Type B pancreatic cell (in vitro differentiated cells): ENCODE measurements around the gene PRLR. TPM values are rescaled to one million over a fixed set of nuclear protein-coding genes. Genes with fewer than 3 reads are reported as not detected.

Experiments
- DNase-seq: peaks from one replicate; pipeline ENCODE4 v3.0.0; 2021; ENCODE audit warnings: mixed read lengths; ENCODE audit not compliant: unreplicated experiment; ENCODE audit errors: extremely low spot score
- H3K27ac Mint-ChIP-seq: 2 replicates; pipeline ENCODE4 v1.8.0; 2021; ENCODE audit warnings: mild to moderate bottlenecking, mixed read lengths
- H3K27me3 Mint-ChIP-seq: 2 replicates; pipeline ENCODE4 v1.8.0; 2021; ENCODE audit warnings: mixed read lengths
- H3K36me3 Mint-ChIP-seq: 2 replicates; pipeline ENCODE4 v1.8.0; 2021; ENCODE audit warnings: mixed read lengths
- H3K4me1 Mint-ChIP-seq: one replicate; pipeline ENCODE4 v1.8.0; 2021; ENCODE audit warnings: mixed read lengths; ENCODE audit not compliant: unreplicated experiment
- H3K4me3 Mint-ChIP-seq: 2 replicates; pipeline ENCODE4 v1.8.0; 2021; ENCODE audit warnings: mild to moderate bottlenecking, mixed read lengths
- H3K9me3 Mint-ChIP-seq: 2 replicates; pipeline ENCODE4 v1.8.0; 2021; ENCODE audit warnings: mixed read lengths
- total RNA-seq: library from RNA; stranded (reverse); gene quantifications from 2 replicates; pipeline ENCODE4 v1.2.1, GENCODE V29; 2021; ENCODE audit warnings: low replicate concordance
- TF ChIP-seq, protein P1 (sequence below): fragments of 200-600 bp; sonication (generic); conservative IDR thresholded peaks from 2 replicates; pipeline ENCODE4 v1.5.0; 2021; ENCODE audit warnings: antibody characterized with exemption, mild to moderate bottlenecking

PRLR gene
- total RNA-seq, 1 donor from 2014 or later = 6.7 TPM

DNA sequence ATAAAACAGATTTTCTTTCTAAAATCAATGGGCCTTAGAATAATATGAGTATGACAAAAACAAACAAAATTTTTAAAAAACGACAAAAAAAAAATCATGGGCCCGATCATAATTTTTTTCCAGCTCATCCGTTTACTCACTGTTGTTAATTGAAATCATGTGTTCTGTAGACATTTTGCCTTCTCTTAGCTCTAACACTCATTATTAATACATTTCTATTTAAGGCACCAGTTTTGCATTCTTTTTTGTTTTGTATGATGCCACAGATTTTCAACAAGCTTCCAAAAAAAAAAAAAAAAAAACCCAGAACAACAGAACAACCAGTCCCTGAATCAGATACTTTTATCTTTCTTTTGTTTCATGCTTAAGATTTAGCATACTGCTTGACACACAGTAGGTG lies 86.4 kb downstream of the PRLR start:
- Mint-ChIP-seq H3K36me3 (no peaks in the 10 kb centered on the region), H3K27me3 (no peaks in the 10 kb centered on the region), H3K4me1 (peaks cover 12% of the 10 kb centered on the region), H3K4me3 (no peak overlapping the region), H3K9me3 (no peaks in the 10 kb centered on the region), H3K27ac (no peak overlapping the region)
- DNase-seq = no peak
- TF ChIP-seq, protein P1, sequence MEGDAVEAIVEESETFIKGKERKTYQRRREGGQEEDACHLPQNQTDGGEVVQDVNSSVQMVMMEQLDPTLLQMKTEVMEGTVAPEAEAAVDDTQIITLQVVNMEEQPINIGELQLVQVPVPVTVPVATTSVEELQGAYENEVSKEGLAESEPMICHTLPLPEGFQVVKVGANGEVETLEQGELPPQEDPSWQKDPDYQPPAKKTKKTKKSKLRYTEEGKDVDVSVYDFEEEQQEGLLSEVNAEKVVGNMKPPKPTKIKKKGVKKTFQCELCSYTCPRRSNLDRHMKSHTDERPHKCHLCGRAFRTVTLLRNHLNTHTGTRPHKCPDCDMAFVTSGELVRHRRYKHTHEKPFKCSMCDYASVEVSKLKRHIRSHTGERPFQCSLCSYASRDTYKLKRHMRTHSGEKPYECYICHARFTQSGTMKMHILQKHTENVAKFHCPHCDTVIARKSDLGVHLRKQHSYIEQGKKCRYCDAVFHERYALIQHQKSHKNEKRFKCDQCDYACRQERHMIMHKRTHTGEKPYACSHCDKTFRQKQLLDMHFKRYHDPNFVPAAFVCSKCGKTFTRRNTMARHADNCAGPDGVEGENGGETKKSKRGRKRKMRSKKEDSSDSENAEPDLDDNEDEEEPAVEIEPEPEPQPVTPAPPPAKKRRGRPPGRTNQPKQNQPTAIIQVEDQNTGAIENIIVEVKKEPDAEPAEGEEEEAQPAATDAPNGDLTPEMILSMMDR = no peak

DNA sequence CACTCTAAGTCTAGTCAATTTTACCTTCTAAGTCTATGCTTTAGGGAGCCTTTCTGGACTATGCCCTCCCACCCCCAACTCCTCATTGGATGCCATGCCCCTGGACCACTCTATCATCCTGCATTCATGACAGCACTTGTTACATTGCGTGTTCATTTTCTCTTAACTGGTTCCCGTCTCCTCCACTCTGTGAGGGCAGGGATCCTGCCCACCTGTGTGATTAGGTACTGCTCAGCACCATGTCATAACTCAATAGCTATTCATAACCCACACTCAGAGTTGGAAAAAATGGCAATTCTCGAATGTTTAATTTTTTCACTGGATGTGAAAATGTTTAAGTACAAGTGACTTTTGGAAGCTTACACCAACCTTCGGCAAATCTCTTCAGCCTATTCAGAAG lies 88.5 kb downstream of the PRLR start:
- Mint-ChIP-seq H3K4me3 (no peak overlapping the region), H3K36me3 (no peaks in the 10 kb centered on the region), H3K9me3 (no peaks in the 10 kb centered on the region), H3K4me1 (peaks cover 10% of the 10 kb centered on the region), H3K27ac (no peak overlapping the region), H3K27me3 (no peaks in the 10 kb centered on the region)
- no peak for DNase-seq
- TF ChIP-seq, protein P1 = no peak

DNA sequence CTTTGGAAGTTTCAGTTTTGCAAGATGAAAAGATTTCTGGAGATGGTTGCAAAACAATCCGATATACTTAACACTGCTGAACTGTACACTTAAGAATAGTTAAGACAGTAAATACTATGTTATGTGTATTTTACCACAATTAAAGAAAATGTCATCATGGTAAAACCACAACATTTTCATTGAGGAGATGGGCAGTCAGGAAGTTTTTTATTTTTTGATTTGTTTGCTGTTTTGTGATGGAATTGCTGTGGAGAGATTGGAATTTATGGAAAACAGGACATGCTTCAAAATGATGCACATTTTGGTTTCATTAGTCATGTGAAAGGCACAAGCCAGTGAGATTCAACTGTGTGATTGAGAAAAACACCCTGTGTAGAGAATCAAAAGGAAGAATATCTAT lies 92.1 kb downstream of the PRLR start:
- TF ChIP-seq, protein P1 = no peak
- Mint-ChIP-seq H3K9me3 (peaks cover 2% of the 10 kb centered on the region), H3K27me3 (no peaks in the 10 kb centered on the region), H3K4me3 (no peak overlapping the region), H3K4me1 (no peaks in the 10 kb centered on the region), H3K36me3 (no peaks in the 10 kb centered on the region), H3K27ac (no peak overlapping the region)
- DNase-seq = no peak

DNA sequence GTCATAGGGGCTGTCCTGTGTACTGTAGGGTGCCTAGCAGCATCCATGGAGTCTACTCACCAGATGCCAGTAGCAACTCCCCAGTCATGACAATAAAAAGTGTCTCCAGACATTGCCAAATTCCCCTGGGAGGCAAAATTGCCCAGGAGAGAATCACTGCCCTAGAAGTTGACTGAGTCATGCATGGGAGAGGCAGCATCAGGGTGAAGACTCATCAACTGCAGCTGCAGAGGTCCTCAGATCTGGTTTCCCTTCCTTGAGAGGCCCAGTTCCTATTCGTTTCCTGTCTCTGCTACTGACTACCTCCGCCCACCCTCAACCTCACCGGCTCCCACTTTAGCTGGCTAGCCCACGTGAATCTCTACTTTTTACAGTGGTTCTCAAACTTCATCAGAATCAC lies 93.9 kb downstream of the PRLR start:
- no peak overlapping the region for H3K27ac Mint-ChIP-seq
- H3K9me3 Mint-ChIP-seq = peaks cover 4% of the 10 kb centered on the region
- H3K4me3 Mint-ChIP-seq = no peak overlapping the region
- no peaks in the 10 kb centered on the region for H3K36me3 Mint-ChIP-seq
- no peaks in the 10 kb centered on the region for H3K27me3 Mint-ChIP-seq
- no peak for DNase-seq
- TF ChIP-seq, protein P1 = no peak
- no peaks in the 10 kb centered on the region for H3K4me1 Mint-ChIP-seq

DNA sequence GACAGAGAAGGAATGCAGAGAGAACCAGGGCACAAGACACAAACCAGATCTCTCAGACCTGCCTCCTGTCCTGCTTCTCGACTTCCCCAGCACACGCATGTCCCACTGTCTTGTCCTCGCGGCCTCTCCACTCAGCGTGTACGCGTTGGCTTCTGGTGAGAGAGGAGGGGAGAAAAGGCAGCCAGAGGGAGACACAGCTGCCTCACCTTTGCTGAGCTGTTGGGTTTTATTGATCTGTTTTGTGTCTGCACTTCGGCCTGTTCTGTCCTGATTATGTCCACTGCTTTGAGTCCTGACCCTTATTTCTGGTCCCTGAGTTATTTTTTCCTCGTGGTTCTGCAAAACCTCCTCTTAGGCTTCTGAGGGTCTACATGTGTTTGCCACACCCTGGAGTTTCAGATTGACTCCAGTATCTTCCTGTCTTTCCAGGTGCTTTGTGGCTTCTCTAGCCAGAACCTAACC lies 95.0 kb downstream of the PRLR start:
- H3K27ac Mint-ChIP-seq = no peak overlapping the region
- H3K27me3 Mint-ChIP-seq = no peaks in the 10 kb centered on the region
- no peak overlapping the region for H3K4me3 Mint-ChIP-seq
- H3K36me3 Mint-ChIP-seq = no peaks in the 10 kb centered on the region
- peaks cover 4% of the 10 kb centered on the region for H3K9me3 Mint-ChIP-seq
- no peak for DNase-seq
- TF ChIP-seq, protein P1 = no peak
- no peaks in the 10 kb centered on the region for H3K4me1 Mint-ChIP-seq
